Astrocyte of the spinal cord (primary cell): ENCODE measurements around the gene TBCEL.

Source experiments
- DNase-seq: peaks from one replicate; pipeline ENCODE4 v3.0.0; 2011; ENCODE audit warnings: low read depth, low spot score
- H3K4me3 ChIP-seq: 2 replicates; pipeline ENCODE4 v1.5.1; 2011; ENCODE audit warnings: low read depth, mild to moderate bottlenecking, low read length, moderate library complexity
- in situ Hi-C: cut with HindIII; loops from 2 replicates; pipeline ENCODE4 v1.10.0; 2017; ENCODE audit warnings: low sequenced_read_pairs
- TF ChIP-seq, protein P1 (sequence below): IDR thresholded peaks from 2 replicates; pipeline ENCODE4 v1.5.1; 2012; ENCODE audit warnings: low read depth, mild to moderate bottlenecking, low read length, inconsistent platforms

TBCEL gene

DNA sequence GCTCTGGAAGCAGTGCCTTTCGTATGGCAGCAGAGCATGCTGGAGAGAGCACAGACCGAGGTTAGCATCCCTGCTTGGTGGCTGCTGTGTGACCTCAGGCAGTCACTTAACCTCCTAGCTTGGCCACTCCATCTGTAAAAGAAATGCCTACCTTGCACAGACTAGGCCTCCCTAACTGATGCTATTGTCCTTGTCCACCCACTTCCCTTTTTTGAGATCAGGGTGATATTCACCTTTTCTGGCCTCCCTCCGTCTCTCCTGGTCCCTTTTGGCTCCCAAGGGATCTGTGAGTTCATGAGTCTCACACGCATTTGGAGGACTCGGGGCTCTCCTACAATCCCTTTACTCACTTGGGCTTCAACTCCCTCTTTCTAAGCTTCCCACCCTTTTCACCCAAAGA is 114.4 kb downstream of the TBCEL start:
- no peak for DNase-seq
- in situ Hi-C loops: no loop called here
- H3K4me3 ChIP-seq: no peak overlapping the region
- TF ChIP-seq, protein P1, sequence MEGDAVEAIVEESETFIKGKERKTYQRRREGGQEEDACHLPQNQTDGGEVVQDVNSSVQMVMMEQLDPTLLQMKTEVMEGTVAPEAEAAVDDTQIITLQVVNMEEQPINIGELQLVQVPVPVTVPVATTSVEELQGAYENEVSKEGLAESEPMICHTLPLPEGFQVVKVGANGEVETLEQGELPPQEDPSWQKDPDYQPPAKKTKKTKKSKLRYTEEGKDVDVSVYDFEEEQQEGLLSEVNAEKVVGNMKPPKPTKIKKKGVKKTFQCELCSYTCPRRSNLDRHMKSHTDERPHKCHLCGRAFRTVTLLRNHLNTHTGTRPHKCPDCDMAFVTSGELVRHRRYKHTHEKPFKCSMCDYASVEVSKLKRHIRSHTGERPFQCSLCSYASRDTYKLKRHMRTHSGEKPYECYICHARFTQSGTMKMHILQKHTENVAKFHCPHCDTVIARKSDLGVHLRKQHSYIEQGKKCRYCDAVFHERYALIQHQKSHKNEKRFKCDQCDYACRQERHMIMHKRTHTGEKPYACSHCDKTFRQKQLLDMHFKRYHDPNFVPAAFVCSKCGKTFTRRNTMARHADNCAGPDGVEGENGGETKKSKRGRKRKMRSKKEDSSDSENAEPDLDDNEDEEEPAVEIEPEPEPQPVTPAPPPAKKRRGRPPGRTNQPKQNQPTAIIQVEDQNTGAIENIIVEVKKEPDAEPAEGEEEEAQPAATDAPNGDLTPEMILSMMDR: no peak

DNA sequence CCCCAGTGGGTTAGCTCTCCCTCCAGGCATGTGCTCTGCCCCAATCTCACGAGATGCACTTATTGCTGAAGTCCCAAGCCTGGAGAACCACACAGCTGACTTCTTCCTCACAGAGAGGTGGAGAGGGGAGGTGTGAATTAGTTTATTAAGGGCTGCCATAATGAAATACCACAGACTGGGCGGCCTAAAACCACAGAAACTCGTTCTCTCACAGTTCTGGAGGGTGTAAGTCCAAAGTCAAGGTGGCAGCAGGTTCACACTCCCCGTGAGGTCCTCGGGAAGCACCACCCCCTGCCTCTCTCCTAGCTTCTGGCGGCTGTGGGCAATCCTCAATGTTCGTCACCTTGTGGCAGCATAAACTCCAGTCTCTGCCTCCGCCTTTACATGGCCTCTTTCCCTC is 116.5 kb downstream of the TBCEL start:
- no peak overlapping the region for H3K4me3 ChIP-seq
- in situ Hi-C loops: no loop called here
- TF ChIP-seq, protein P1: no peak
- DNase-seq: no peak
